Keratinocyte (primary cell): ENCODE data around the gene LIM2.

Experiments
- EZH2 ChIP-seq: IDR thresholded peaks from one replicate; pipeline ENCODE4 v1.6.1; 2012; ENCODE audit warnings: inconsistent platforms, mild to moderate bottlenecking, low read length, moderate library complexity
- TF ChIP-seq, protein P1 (sequence below), 3 experiments: IDR thresholded peaks in 1 of 3; conservative IDR thresholded peaks in 1 of 3; optimal IDR thresholded peaks in 1 of 3; 2 replicates in 2 of 3; 3 replicates in 1 of 3; pipeline versions ENCODE3 to v1.5.1; 2011; ENCODE audit warnings: low read length in 3 of 3, mild to moderate bottlenecking in 3 of 3, moderate library complexity in 2 of 3, control low read depth in 1 of 3, inconsistent platforms in 1 of 3; ENCODE audit not compliant: insufficient read depth in 2 of 3; ENCODE audit errors: extremely low read depth in 1 of 3

GRCh38 chr19:51402117-51402516, 14.3 kb upstream of the LIM2 start:
- TF ChIP-seq, protein P1, sequence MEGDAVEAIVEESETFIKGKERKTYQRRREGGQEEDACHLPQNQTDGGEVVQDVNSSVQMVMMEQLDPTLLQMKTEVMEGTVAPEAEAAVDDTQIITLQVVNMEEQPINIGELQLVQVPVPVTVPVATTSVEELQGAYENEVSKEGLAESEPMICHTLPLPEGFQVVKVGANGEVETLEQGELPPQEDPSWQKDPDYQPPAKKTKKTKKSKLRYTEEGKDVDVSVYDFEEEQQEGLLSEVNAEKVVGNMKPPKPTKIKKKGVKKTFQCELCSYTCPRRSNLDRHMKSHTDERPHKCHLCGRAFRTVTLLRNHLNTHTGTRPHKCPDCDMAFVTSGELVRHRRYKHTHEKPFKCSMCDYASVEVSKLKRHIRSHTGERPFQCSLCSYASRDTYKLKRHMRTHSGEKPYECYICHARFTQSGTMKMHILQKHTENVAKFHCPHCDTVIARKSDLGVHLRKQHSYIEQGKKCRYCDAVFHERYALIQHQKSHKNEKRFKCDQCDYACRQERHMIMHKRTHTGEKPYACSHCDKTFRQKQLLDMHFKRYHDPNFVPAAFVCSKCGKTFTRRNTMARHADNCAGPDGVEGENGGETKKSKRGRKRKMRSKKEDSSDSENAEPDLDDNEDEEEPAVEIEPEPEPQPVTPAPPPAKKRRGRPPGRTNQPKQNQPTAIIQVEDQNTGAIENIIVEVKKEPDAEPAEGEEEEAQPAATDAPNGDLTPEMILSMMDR (optimal IDR thresholded peaks at IDR 0.05 in 1 of 3, IDR thresholded peaks at IDR 0.05 in 1 of 3, conservative IDR thresholded peaks at IDR 0.05 in 1 of 3; ENCODE audit: extremely low read depth in 1 of 3, insufficient read depth in 2 of 3, low read length in 3 of 3), result no peak
- TF ChIP-seq EZH2, result no peak
